OCI-LY7 (cell line): ENCODE results near the gene DDIT4.
"Not testable (repeated sequence)": the region's sequence is repeated elsewhere in the genome, so short reads cannot be mapped to it uniquely, and the experiment has no call there.

Source experiments
- CTCF ChIP-seq: fragments of 200-600 bp; sonication (generic); conservative IDR thresholded peaks from 2 replicates; pipeline ENCODE4 v1.5.1; 2014; ENCODE audit warnings: mild to moderate bottlenecking, antibody characterized with exemption, low read length, moderate library complexity, mixed read lengths
- EZH2phosphoT487 ChIP-seq: fragments of 200-600 bp; sonication (generic); IDR thresholded peaks from 2 replicates; pipeline ENCODE4 v1.6.1; 2018; ENCODE audit warnings: low read depth, borderline replicate concordance, mild to moderate bottlenecking, mixed run types, antibody characterized with exemption, low read length, moderate library complexity, mixed read lengths

GRCh38 chr10:72249176-72249862 lies 24.4 kb upstream of the DDIT4 start:
- TF ChIP-seq CTCF, EZH2phosphoT487: not testable (repeated sequence)
